GM10248 (cell line): Measurements from ENCODE around the gene ARHGAP8.

Experiments
- CTCF ChIA-PET: fragments of 300-600 bp; sonication (Branson Sonifier 250); formaldehyde crosslinking; extraction: SDS; loops from one replicate; lab custom pipeline; 2021; ENCODE audit warnings: antibody characterized with exemption; lab: Yijun Ruan, JAX
- POLR2A ChIA-PET: fragments of 350-650 bp; sonication (Branson Sonifier 250); formaldehyde crosslinking; extraction: SDS; loops from one replicate; lab custom pipeline; 2020; ENCODE audit warnings: antibody characterized with exemption; lab: Yijun Ruan, JAX
- DNase-seq: peaks from one replicate; pipeline ENCODE4 v3.0.0; 2012; ENCODE audit errors: extremely low spot score
- TF ChIP-seq, protein P1 (sequence below): IDR thresholded peaks from 2 replicates; pipeline ENCODE4 v1.5.1; 2012; ENCODE audit warnings: mild to moderate bottlenecking, low read depth; ENCODE audit errors: extremely low read depth, missing control alignments, control extremely low read depth

The ARHGAP8 gene

DNA sequence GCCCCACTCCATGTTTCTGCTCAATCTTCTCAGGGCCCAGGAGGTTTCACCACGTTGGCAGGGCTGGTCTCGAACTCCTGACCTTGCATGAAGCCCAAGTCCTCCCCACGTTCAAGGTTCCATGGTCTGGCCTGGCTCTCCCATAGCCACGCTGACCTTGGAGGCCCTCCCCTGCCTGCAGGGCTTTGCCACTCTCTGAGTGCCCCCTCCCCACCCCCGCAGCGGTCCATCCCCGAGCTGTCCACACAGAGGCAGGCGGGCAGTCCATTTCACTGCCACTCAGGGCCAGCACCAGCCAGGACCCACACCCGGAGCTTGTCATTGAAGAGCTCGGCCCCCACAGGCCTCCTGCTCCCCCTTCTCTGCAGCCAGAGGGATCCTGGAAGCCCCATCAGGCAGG is 30.7 kb downstream of the ARHGAP8 start:
- no peak for DNase-seq
- TF ChIP-seq, protein P1, sequence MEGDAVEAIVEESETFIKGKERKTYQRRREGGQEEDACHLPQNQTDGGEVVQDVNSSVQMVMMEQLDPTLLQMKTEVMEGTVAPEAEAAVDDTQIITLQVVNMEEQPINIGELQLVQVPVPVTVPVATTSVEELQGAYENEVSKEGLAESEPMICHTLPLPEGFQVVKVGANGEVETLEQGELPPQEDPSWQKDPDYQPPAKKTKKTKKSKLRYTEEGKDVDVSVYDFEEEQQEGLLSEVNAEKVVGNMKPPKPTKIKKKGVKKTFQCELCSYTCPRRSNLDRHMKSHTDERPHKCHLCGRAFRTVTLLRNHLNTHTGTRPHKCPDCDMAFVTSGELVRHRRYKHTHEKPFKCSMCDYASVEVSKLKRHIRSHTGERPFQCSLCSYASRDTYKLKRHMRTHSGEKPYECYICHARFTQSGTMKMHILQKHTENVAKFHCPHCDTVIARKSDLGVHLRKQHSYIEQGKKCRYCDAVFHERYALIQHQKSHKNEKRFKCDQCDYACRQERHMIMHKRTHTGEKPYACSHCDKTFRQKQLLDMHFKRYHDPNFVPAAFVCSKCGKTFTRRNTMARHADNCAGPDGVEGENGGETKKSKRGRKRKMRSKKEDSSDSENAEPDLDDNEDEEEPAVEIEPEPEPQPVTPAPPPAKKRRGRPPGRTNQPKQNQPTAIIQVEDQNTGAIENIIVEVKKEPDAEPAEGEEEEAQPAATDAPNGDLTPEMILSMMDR = no peak
- POLR2A ChIA-PET = no interaction called here
- CTCF ChIA-PET = no interaction called here

DNA sequence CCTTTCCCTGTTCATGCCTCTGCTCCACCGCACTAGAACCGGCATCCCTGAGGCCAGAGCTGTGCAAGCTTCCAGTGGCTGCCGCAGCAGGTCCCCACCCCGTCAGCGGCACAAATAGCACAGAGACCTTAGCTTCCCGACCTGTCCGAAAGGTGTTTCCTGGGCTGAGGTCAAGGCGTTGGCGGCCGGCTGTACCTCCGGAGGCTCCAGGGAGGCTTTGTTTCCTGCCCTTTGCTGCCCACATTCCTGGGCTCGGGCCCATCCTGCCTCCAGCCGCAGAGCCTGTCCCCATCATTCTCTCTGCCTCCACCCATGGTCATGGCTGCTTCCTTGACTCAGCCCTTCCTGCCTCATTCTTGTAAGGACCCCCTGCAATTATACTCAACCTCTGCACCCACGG is 31.2 kb downstream of the ARHGAP8 start:
- no peak for DNase-seq
- ChIA-PET CTCF (no interaction called here), POLR2A (no interaction called here)
- TF ChIP-seq, protein P1 = no peak

DNA sequence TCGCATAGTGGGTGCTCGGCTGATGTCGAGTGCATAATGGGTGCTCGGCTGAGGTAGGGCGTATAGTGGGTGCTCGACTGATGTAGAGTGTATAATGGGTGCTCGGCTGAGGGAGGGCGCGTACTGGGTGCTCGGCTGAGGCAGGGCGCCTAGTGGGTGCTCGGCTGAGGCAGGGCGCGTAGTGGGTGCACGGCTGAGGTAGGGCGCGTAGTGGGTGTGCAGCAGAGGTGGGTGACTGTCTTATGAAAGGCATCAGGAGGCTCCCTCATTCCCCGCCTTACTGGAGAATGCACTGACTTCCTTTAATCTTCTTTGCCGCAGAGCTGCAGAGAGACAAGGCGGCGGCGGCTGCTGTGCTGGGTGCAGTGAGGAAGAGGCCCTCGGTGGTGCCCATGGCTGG is 33.8 kb downstream of the ARHGAP8 start:
- POLR2A ChIA-PET = no interaction called here
- no peak for DNase-seq
- CTCF ChIA-PET = no interaction called here
- TF ChIP-seq, protein P1 = no peak

DNA sequence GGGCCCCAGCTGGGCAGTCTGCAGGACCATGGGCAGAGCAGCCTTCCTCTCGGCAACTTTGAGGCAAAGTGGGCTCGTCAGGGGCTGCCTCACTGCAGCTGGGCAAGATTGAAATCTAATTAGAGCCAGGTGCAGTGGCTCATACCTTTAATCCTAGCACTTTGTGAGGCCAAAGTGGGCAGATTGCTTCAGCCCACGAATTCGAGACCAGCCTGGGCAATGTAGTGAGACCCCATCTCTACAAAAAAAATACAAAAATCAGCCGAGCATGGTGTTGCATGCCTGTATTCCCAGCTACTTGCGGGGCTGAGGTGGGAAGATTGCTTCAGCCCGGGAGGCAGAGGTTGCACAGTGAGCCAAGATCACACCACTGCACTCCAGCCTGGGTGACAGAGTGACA is 34.2 kb downstream of the ARHGAP8 start:
- DNase-seq = no peak
- TF ChIP-seq, protein P1 = no peak
- ChIA-PET POLR2A (no interaction called here), CTCF (no interaction called here)

DNA sequence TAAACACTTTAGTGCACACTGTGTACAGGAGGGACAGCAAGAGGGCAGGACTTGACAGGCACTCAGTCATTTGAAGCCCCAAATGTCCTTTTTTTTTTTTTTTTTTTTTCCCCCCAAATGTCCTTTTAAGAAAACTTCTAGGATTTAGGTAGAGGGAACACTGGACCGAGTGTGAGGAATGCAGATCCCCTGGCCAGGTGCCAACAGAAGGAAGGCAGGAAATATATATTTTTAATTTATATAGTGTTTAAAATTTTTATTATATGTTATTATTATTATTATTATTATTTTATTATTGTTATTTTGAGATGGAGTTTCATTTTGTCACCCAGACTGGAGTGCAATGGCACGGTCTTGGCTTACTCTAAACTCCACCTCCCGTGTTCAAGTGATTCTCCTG is 35.5 kb downstream of the ARHGAP8 start:
- ChIA-PET POLR2A (no interaction called here), CTCF (no interaction called here)
- TF ChIP-seq, protein P1 = no peak

DNA sequence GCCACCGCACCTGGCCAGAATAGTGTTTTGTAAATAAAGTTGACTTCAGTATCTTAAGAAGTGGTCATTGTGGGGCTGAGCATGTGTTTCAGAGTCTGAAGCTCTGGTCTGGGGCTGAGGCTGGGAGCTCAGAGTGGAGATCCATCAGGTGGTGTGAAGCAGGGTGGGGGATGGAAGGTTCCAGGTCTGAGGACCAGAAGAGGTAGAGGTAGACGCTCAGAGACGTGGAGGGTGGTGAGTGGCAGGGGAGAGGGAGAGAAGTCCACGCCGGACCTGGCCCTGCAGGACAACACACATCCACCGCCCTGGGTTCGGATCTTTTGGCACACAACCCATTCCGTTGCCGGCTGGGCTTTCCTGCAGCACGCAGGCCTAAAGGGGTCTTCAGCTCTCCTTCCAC is 40.7 kb downstream of the ARHGAP8 start:
- TF ChIP-seq, protein P1 = no peak
- ChIA-PET CTCF (no interaction called here), POLR2A (no interaction called here)
- DNase-seq = no peak

More for the DNA sequence above, 35.5 kb downstream of the ARHGAP8 start:
- DNase-seq = no peak

DNA sequence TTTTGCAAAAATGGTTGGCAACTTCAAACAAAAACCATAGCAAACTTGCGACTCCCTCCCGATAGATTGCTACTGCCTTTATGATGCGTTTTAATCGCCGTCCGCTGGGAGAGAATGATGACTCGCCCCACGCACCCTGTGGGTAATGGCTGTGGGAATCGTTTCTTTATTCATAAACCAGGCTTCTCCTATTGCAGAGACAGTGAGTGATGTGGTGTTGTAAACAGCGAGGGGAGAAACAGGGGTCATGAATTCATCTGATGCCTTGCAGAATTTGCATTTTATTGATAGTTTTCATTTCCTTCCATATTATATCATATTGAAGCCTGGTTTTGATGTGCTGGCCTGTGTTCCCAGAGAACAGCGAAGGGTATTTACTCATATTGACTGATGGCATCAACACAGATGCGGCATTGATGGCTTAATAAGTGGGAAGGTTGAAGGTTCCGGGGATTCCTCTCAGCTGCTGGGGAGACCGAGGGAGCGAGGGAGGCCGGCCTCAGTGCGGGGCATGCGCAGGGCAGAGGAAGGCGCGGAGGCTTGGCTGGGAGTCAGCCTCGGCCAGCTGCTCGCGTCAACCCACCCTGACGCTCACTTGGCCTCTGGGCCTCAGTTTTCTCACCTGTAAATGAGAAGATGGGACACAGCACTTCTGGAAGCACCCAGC is 41.3 kb downstream of the ARHGAP8 start:
- POLR2A ChIA-PET = no interaction called here
- CTCF ChIA-PET = no interaction called here
- no peak for DNase-seq
- TF ChIP-seq, protein P1 = no peak
